Thoracic aorta endothelial cell (primary cell): Measurements from ENCODE around the gene FXYD6. TPM values are rescaled to one million over a fixed set of nuclear protein-coding genes. Genes with fewer than 3 reads are reported as not detected.

Source experiments
- total RNA-seq: library from RNA; depleted of rRNA; stranded (reverse); fragments of >200 nt; gene quantifications from 2 replicates; pipeline ENCODE4 v1.2.3, GENCODE V29; 2012

Gene FXYD6
- total RNA-seq, result 0.53 and 2.6 TPM in 2 replicates

GRCh38 chr11:117876341-117877119, at the start of gene FXYD6:
Gene FXYD6, minus strand, starts transcription at chr11:117876658. Its CDS starts 33,882 bp downstream, at chr11:117842776.

GRCh38 chr11:117824571-117825537, 51.6 kb downstream of the FXYD6 start, which contains the start of gene FXYD2:
Gene FXYD2, minus strand, starts transcription at chr11:117824744. Its CDS starts 66 bp downstream, at chr11:117824678.

GRCh38 chr11:117796872-117797529, 79.5 kb downstream of the FXYD6 start, which contains the start of gene DSCAML1:
Gene DSCAML1, minus strand, starts transcription at chr11:117797216. Its CDS starts 137 bp downstream, at chr11:117797079.

Other genes with a start within 250 kb of the FXYD6 start
- gene DSCAML1, start 79.4 kb downstream of the FXYD6 start, total RNA-seq, result not detected in 2 replicates
- gene FXYD2, start 51.9 kb downstream of the FXYD6 start, total RNA-seq, result 0.40 and 0.50 TPM in 2 replicates
- gene TMPRSS13, start 52.7 kb upstream of the FXYD6 start, total RNA-seq, result not detected in 2 replicates
- gene IL10RA, start 109.7 kb upstream of the FXYD6 start, total RNA-seq, result 0.07 TPM in 1 of 2 replicates, not detected in the other
- gene TMPRSS4, start 200.4 kb upstream of the FXYD6 start, total RNA-seq, result not detected in 2 replicates
- not detected in 2 replicates for gene SMIM35, start 210.3 kb upstream of the FXYD6 start, total RNA-seq